Hindlimb muscle (tissue), 1 donor: ENCODE results near the gene PPM1N. TPM values are rescaled to one million over a fixed set of nuclear protein-coding genes. Genes with fewer than 3 reads are reported as not detected.

Experiments used
- DNase-seq: peaks from one replicate; pipeline ENCODE4 v3.0.0-alpha.2; 2013
- polyA plus RNA-seq: library from polyadenylated mRNA; unstranded; fragments of 120-200 nt; gene quantifications from one replicate; pipeline ENCODE4 v1.2.1, GENCODE V29; 2013; ENCODE audit not compliant: insufficient read length

The PPM1N gene
- polyA plus RNA-seq, 1 donor: 1.4 TPM

DNA sequence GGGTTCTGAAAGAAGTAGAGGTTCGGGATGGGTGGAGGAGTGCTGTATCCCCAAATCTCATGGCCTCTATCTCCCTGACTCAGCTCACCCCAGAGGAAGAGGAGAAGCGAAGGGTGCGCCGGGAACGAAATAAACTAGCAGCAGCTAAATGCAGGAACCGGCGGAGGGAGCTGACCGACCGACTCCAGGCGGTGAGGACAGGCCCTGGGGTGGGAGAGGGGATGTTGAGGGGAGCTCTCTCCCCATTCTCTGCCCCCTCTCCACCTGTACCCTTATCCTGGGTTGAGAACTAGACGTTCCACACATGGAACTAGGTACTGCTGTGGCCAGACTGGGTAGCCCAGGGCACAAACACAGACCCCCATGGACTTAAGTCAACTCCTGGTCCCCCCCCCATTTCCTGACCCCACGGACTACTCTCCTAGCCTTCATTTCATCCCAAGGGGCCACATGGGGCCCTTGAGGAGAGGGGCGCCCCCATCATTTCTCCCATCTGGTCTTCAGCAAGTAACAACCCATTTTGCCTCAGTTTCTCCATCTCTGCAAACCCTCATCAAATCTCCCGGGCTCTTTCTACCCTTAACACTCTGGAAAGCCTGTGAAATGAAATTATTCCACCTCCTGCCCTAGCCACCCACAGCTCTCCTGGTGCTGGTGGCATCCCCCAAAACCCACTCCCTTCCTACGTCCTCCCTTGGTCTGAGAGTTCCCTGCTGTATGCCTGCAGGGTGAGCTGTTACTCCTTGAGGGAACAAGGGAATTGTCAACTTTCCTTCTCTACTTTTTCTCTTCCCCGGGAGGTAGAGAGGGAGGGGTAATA is 26.9 kb upstream of the PPM1N start:
- no peak for DNase-seq

DNA sequence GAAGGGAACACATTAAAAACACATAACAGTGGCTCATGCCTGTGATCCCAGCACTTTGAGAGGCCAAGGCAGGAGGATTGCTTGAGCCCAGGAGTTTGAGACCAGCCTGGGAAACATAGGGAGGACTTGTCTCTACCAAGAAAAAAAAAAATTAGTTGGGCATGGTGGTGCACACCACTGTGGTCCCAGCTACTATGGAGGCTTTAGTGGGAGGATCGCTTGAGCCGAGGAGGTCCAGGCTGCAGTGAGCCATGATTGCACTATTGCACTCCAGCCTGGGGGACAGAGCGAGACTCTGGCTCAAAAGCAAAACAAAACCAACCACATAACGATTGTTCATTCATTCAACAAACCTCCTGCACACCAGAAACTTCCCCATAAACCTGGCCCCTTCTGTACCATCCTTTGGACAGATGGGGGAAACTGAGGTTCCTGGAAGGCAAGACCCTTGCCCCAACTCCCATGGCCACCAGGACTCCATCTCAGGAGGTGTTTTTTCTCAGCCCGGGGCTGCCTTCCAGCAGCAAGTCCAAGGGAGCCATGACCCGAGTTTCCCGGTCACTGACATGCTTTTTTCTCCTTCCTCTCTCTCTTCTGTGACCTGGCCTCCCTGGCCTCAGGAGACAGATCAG is 26.2 kb upstream of the PPM1N start:
- DNase-seq: no peak

- DNase-seq: no peak
Observed at GRCh38 chr19:45472563-45473366, 25.5 kb upstream of the PPM1N start.

DNA sequence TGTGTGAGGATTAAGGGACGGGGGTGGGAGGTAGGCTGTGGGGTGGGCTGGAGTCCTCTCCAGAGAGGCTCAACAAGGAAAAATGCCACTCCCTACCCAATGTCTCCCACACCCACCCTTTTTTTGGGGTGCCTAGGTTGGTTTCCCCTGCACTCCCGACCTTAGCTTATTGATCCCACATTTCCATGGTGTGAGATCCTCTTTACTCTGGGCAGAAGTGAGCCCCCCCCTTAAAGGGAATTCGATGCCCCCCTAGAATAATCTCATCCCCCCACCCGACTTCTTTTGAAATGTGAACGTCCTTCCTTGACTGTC is 24.9 kb upstream of the PPM1N start:
- DNase-seq: no peak

DNA sequence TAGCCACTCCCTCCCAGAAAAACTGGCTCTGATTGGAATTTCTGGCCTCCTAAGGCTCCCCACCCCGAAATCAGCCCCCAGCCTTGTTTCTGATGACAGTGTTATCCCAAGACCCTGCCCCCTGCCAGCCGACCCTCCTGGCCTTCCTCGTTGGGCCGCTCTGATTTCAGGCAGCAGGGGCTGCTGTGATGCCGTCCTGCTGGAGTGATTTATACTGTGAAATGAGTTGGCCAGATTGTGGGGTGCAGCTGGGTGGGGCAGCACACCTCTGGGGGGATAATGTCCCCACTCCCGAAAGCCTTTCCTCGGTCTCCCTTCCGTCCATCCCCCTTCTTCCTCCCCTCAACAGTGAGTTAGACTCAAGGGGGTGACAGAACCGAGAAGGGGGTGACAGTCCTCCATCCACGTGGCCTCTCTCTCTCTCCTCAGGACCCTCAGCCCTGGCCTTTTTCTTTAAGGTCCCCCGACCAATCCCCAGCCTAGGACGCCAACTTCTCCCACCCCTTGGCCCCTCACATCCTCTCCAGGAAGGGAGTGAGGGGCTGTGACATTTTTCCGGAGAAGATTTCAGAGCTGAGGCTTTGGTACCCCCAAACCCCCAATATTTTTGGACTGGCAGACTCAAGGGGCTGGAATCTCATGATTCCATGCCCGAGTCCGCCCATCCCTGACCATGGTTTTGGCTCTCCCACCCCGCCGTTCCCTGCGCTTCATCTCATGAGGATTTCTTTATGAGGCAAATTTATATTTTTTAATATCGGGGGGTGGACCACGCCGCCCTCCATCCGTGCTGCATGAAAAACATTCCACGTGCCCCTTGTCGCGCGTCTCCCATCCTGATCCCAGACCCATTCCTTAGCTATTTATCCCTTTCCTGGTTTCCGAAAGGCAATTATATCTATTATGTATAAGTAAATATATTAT is 24.3 kb upstream of the PPM1N start:
- no peak for DNase-seq

DNA sequence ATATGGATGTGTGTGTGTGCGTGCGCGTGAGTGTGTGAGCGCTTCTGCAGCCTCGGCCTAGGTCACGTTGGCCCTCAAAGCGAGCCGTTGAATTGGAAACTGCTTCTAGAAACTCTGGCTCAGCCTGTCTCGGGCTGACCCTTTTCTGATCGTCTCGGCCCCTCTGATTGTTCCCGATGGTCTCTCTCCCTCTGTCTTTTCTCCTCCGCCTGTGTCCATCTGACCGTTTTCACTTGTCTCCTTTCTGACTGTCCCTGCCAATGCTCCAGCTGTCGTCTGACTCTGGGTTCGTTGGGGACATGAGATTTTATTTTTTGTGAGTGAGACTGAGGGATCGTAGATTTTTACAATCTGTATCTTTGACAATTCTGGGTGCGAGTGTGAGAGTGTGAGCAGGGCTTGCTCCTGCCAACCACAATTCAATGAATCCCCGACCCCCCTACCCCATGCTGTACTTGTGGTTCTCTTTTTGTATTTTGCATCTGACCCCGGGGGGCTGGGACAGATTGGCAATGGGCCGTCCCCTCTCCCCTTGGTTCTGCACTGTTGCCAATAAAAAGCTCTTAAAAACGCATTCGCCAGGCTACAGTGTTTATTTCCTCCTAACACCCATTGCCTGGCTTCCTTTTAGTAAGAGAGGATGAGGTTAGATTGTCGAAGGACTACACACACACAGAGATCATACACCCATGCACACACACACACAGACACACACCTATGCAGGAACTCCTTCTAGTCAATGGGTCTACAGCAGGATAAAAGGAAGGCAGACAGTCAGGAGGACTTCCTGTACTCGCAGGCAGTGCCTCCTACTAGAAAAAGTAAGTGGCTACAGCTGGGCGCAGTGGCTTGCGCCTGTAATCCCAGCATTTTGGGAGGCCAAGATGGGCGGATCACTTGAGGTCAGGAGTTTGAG is 23.4 kb upstream of the PPM1N start:
- DNase-seq: no peak

DNA sequence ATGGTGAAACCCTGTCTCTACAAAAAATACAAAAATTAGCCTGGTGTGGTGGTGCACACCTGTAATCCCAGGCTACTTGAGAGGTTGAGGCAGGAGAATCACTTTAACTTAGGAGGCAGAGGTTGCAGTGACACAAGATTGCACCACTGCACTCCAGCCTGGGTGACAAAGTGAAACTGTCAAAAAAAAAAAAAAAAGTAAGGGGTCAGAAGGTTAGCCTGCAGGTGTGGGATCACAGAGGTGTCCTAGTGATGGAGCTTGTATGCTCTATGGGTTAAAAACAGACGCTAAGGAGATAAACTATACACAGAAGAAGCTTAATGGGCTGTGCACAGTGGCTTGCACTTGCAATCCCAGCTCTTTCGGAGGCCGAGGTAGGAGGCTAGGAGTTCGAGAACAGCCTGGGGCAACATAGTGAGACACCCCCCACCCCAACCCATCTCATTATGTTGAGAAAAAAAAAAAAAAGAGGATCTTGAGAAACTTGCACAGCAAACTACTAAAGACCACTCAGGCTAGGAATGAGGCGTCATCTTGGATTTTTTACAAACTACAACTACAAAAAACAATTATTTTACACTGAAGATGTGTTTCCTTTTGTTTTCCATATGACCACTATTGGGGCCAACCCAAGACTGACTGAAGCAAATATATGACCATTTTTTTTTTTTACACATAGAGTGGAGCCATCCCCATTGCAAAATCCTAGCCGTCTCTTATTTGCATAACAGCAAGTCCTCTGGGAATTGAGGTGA is 22.5 kb upstream of the PPM1N start:
- no peak for DNase-seq

DNA sequence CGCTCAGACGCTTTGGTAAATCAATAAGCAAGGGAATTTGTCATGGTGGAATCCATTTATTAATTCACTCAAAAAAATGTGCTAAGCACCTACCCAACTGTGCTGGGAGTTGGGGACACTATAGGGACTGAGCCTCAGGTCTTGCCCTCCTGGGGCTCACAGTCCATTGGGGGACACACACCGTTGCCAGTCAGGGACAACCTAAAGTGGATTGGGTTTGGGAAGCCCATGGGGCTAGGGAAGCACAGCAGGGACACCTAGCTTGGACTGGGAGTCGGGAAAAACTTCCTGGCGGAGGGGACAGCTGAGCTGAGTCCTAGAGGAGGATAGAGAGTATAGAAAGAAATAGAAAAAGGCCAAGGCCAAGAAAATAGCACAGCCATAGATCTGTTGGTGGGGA is 21.9 kb upstream of the PPM1N start:
- no peak for DNase-seq

GRCh38 chr19:45477186-45477585 is 21.1 kb upstream of the PPM1N start:
- DNase-seq: no peak

GRCh38 chr19:45477713-45478453 is 20.4 kb upstream of the PPM1N start:
- no peak for DNase-seq

DNA sequence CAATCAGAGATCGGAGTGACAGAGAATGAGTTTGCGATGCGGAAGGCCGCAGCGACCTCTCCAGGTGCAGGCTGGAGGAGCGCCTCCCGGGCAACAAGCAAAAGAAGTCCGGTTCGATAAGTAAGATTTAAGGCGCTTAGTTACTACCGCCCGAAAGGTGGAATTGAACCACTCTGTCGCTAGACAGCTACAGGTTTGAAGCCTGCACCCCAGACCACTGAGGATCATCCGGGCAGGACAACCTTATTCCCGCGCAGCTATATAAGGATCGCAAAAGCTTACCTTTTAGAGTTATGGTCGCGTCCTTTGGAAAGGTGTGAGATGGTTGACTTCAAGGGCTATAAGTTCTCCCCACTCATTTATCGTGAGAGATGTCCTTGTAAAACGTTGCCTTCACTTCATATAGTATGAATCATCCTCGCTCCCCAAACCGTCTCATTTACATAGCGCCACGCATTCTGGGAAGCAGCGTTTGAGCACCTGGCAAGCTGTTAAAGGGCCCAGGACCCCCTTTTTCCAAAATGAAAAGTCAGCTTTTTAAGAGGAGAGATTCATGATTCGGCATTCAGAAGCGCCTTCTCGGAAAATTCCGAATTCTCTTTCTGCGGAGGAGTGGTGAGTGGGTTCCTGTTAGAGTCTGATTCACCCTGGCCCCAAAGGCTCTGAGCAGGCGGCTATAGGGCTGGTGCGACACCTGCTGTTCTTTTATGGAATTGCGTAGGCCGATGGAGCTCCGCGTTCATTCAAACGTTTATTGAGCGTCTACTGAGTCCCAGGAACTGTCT is 19.6 kb upstream of the PPM1N start:
- DNase-seq: peak; percentile 87

DNA sequence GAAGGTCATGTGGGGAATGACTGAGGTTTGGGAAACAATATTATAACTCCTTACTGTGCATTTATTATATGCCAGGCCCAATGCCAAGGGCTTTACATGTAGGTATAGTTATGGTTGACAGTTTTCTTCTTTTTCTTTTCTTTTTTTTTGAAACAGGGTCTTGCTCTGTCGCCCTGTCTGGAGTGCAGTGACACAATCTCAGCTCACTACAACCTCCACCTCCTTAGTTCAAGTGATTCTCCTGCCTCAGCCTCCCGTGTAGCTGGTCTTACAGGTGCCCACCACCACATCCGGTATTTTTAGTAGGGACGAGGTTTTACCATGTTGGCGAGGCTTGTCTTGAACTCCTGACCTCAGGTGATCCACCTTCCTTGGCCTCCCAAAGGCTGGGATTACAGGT is 15.2 kb upstream of the PPM1N start:
- DNase-seq: no peak

GRCh38 chr19:45484273-45484945 is 13.8 kb upstream of the PPM1N start:
- no peak for DNase-seq

DNA sequence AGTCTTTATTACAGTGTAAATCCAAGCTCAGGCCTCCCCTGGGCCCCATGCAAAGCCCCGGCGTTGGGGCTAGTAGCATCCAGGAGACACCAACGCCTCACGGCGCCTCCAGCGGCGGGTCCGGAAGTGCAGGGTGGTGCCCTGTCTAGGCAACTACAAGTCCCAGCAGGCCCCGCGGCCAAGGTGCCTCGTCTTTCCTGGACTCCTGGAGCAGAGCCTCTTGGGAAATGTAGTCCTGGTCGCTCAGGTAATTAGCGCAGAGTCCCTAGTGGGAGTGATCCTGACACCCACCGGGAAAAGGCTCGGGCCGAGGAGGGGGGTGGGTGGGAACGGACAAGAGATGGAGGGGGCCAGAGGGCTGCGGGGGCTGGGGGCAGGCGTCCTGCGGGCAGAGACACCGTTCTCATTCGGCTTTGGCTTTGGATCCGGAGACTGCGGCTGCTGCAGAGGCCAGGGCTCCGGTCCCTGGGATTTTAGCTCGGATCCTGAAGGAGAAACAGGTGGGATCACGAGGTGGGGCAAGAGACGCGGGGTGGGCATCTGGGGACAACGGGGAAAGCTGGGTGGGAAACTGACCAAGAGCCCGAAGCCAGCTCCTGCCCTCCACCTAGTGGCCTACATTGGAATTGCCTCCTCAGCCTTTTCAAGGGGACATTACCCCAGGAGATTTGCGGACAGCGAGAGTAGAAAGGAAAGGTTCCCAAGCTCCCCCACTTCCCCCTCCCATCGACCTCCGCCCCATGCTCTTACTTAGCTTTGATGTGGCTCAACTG is 12.8 kb upstream of the PPM1N start:
- DNase-seq: peak; percentile 93

DNA sequence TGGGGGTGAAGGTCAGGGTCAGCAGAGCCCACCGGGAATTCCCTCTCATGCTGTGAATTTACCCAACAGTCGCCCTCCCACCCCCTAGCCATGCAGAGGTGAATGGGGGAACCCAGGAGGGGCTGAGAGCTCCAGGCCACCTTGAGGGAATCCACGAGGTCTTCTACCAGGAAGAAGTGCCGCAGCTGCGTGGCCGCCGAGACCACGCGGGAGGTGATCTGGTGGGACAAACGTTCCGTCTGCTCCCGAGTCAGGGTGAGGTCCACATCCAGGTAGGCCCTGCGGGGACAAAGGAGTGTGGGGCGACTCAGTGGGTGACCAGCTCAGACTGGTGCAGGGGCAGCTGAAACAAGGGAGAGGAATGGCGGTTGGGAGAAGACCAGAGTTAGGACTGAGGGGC is 9.5 kb upstream of the PPM1N start:
- no peak for DNase-seq

- no peak for DNase-seq
Observed at GRCh38 chr19:45489216-45489855, 8.9 kb upstream of the PPM1N start.

GRCh38 chr19:45492137-45492626 is 6.1 kb upstream of the PPM1N start:
- no peak for DNase-seq
